Parathyroid adenoma (tissue), 2 donors: ENCODE measurements around the gene LIG4.

Source experiments
- H2AFZ ChIP-seq: fragments of 300-600 bp; sonication (generic); one replicate; pipeline ENCODE4 v1.7.0; 2017; ENCODE audit warnings: antibody characterized with exemption, mild to moderate bottlenecking
- H3K27ac ChIP-seq: fragments of 300-600 bp; sonication (generic); one replicate; pipeline ENCODE4 v1.7.0; 2017
- H3K27me3 ChIP-seq: fragments of 300-600 bp; sonication (generic); one replicate; pipeline ENCODE4 v1.7.0; 2017; ENCODE audit warnings: low read length; ENCODE audit not compliant: control insufficient read depth, insufficient read depth
- H3K36me3 ChIP-seq: fragments of 300-600 bp; sonication (generic); one replicate; pipeline ENCODE4 v1.7.0; 2017; ENCODE audit warnings: low read length; ENCODE audit not compliant: control insufficient read depth, insufficient read depth
- H3K4me1 ChIP-seq: fragments of 300-600 bp; sonication (generic); one replicate; pipeline ENCODE4 v1.7.0; 2017; ENCODE audit warnings: control low read depth
- H3K4me2 ChIP-seq: fragments of 300-600 bp; sonication (generic); one replicate; pipeline ENCODE4 v1.7.0; 2017; ENCODE audit warnings: low read length
- H3K4me3 ChIP-seq: fragments of 300-600 bp; sonication (generic); one replicate; pipeline ENCODE4 v1.7.0; 2017; ENCODE audit warnings: low read depth, low read length
- H3K79me2 ChIP-seq: fragments of 300-600 bp; sonication (generic); one replicate; pipeline ENCODE4 v1.7.0; 2017; ENCODE audit warnings: control low read depth
- H3K9ac ChIP-seq: fragments of 300-600 bp; sonication (generic); one replicate; pipeline ENCODE4 v1.7.0; 2017; ENCODE audit warnings: mild to moderate bottlenecking
- H3K9me3 ChIP-seq: fragments of 300-600 bp; sonication (generic); one replicate; pipeline ENCODE4 v1.7.0; 2017; ENCODE audit warnings: low read length; ENCODE audit not compliant: control insufficient read depth
- TF ChIP-seq, protein P1 (sequence below): fragments of 300-600 bp; sonication (generic); IDR thresholded peaks from one replicate; pipeline ENCODE4 v1.7.0; 2017; ENCODE audit warnings: antibody characterized with exemption, mild to moderate bottlenecking
- donor health status: primary hyperparathyroidism.

LIG4 gene

DNA sequence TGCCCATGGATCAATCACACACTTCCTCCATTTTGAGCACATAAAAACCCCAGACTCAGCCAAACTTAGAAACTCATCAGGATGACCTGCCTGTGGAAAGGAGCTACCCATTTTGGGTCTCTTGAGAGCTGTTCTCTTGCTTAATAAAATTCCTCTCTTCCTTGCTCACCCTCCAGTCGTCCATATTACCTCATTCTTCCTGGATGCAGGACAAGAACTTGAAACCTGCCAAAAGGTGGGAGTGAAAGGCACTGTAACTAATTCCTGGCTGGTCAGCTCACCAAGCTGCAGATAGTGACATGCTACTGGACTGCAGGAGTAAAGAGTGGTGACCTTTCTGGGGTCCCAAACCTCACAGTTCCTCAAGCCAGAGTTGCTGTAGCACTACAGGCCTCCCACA lies 20.2 kb downstream of the LIG4 start:
- Histone ChIP-seq H3K4me2 (no peak overlapping the region), H3K36me3 (no peaks in the 10 kb centered on the region), H3K79me2 (no peaks in the 10 kb centered on the region), H3K4me1 (no peaks in the 10 kb centered on the region), H2AFZ (no peak overlapping the region), H3K27ac (no peak overlapping the region), H3K27me3 (no peaks in the 10 kb centered on the region), H3K4me3 (no peak overlapping the region), H3K9ac (no peak overlapping the region), H3K9me3 (no peaks in the 10 kb centered on the region)
- TF ChIP-seq, protein P1, sequence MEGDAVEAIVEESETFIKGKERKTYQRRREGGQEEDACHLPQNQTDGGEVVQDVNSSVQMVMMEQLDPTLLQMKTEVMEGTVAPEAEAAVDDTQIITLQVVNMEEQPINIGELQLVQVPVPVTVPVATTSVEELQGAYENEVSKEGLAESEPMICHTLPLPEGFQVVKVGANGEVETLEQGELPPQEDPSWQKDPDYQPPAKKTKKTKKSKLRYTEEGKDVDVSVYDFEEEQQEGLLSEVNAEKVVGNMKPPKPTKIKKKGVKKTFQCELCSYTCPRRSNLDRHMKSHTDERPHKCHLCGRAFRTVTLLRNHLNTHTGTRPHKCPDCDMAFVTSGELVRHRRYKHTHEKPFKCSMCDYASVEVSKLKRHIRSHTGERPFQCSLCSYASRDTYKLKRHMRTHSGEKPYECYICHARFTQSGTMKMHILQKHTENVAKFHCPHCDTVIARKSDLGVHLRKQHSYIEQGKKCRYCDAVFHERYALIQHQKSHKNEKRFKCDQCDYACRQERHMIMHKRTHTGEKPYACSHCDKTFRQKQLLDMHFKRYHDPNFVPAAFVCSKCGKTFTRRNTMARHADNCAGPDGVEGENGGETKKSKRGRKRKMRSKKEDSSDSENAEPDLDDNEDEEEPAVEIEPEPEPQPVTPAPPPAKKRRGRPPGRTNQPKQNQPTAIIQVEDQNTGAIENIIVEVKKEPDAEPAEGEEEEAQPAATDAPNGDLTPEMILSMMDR: no peak

DNA sequence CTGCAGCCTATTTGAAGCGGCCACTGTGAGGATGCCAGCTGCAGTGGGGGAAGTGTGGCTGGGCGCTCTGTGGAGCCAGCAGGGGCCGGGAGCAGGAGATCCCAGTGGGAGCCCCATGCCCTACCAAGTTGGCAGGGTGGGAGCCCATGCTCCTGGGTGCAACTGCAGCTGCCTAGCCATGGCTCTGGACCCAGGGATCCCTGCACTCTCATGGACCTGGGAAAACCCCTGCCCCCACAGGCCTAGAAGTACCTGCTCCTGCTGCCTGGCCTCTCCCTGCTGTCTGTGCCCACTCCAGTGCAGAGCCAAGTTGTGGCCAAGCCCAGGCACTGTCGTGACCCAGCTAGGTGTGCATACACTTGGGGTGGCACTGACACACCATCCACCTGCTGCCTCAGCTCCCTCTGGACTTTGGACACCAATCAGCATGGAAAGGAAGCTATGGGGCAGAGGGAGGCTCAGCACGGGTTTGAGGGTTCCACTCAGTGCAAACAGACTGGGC lies 20.9 kb downstream of the LIG4 start:
- Histone ChIP-seq H3K9me3 (no peaks in the 10 kb centered on the region), H2AFZ (no peak overlapping the region)

DNA sequence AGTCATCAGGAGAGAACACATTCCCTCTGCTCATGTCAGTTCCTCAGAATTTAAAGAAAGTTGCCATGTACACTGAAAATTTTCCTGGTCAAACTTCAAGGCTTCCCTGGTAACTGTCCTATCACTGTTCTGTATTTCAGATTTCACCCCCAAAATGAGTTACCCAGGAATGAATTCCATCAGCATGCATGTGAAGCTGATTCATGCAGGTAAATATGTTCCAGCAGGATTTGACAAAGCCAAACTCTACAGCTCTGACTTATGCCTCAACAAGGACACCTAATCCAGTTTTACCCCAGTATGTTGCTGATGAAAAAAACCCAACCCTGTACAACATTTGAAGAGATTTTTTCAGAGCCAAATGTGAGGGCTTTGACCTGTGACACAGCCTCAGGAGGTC lies 21.5 kb downstream of the LIG4 start:
- Histone ChIP-seq H3K79me2 (no peaks in the 10 kb centered on the region), H3K9me3 (no peaks in the 10 kb centered on the region), H3K27me3 (no peaks in the 10 kb centered on the region), H3K4me3 (no peak overlapping the region), H3K4me1 (no peaks in the 10 kb centered on the region), H3K4me2 (no peak overlapping the region), H3K27ac (no peak overlapping the region), H3K36me3 (no peaks in the 10 kb centered on the region), H2AFZ (no peak overlapping the region), H3K9ac (no peak overlapping the region)
- TF ChIP-seq, protein P1: no peak

More for the DNA sequence above, 20.9 kb downstream of the LIG4 start:
- no peaks in the 10 kb centered on the region for H3K27me3 ChIP-seq
- H3K4me2 ChIP-seq: no peak overlapping the region
- H3K79me2 ChIP-seq: no peaks in the 10 kb centered on the region
- no peak overlapping the region for H3K4me3 ChIP-seq
- no peak overlapping the region for H3K9ac ChIP-seq
- H3K4me1 ChIP-seq: no peaks in the 10 kb centered on the region
- H3K36me3 ChIP-seq: no peaks in the 10 kb centered on the region
- H3K27ac ChIP-seq: no peak overlapping the region
- TF ChIP-seq, protein P1: no peak

DNA sequence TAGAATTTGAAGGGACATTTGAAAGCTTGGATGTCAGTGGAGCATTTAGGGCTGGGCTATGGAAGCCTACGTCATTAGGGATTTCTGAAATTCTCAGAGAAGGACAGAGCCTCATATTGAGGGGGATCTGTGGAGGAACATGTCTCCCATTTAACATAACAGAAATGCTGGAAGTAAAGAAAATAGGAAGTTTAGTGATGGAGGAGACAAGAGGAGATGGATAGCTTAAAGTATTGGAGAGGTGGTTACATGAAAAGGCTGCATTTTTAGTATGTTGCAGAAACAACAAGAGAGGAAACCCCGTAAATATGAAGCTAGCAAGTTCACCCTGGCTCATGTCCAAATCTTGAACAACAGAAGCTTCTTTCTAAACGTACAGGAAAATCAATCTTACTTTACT lies 24.4 kb downstream of the LIG4 start:
- TF ChIP-seq, protein P1: no peak
- H3K9ac ChIP-seq: no peak overlapping the region
- no peaks in the 10 kb centered on the region for H3K27me3 ChIP-seq
- no peaks in the 10 kb centered on the region for H3K9me3 ChIP-seq
- no peaks in the 10 kb centered on the region for H3K4me1 ChIP-seq
- H3K4me3 ChIP-seq: no peak overlapping the region
- H3K79me2 ChIP-seq: no peaks in the 10 kb centered on the region
- H2AFZ ChIP-seq: no peak overlapping the region
- no peaks in the 10 kb centered on the region for H3K36me3 ChIP-seq
- H3K27ac ChIP-seq: no peak overlapping the region
- H3K4me2 ChIP-seq: no peak overlapping the region

DNA sequence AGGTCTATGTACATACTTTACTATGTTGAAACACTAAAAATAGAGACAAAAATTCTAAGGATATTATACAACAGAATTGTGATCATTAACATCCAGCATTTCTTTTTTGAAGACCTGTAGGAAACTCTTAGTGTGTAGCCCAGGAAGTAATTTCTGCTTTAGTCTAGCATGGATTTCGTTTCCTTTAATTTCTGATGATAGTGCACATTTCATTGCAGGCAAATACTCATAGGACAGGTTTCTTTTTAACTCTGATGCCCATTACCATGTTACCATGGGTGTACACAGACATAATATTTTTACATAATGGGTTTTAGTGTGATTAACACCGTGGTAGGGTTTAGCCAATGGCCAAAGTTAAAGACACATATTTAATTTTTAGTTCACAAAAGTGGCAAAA lies 27.1 kb downstream of the LIG4 start:
- Histone ChIP-seq H3K4me1 (no peaks in the 10 kb centered on the region), H3K9me3 (no peaks in the 10 kb centered on the region), H3K79me2 (no peaks in the 10 kb centered on the region), H3K36me3 (no peaks in the 10 kb centered on the region), H3K27me3 (no peaks in the 10 kb centered on the region), H3K4me2 (no peak overlapping the region), H3K9ac (no peak overlapping the region), H3K27ac (no peak overlapping the region), H2AFZ (no peak overlapping the region), H3K4me3 (no peak overlapping the region)
- TF ChIP-seq, protein P1: no peak
